ENCODE data around the gene MATK.

Gene MATK

DNA sequence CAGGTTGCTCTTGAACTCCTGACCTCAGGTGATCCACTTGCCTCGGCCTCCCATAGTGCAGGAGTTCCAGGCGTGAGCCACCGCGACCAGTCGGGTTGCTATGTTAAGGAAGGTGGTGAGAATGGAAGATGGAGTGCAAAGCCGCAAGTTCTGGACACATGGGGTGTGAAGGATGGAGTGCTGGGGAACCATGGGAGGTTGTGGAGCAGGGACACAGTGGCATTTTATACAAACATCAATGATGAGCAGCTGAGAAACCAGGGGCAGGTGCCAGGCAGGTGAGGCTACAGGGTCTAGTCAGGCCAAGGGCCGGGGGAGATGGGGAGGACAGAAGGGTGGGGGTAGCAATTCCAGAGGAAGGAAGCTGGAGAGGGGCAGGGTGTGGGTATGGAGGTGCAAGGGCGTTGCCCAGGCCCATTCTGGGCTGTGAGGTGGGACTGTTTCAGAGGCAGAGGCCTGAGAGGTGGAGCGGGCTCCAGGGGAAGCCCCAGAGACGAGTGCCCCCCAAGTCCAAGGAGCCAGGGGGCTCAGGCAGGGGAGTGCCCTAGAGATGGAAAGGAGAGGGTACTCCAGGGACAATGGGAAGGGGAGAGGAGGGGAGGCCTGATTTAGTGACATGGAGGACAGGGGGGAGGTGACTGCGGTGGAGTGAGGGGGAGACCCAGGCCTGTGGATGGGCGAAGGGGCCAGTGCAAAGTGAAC lies 12.2 kb downstream of the MATK start:
- H3K9me3 ChIP-seq (replicated peaks in 1 of 2; ENCODE audit: control insufficient read depth in 2 of 2, insufficient read depth in 1 of 2, low read depth in 1 of 2, low read length in 2 of 2): no peaks in the 10 kb centered on the region
- peak overlapping the region; percentile 75 for H2BK15ac ChIP-seq (ENCODE audit: low read length)
- no peak for DNase-seq (ENCODE audit: low spot score)
- no peaks in the 10 kb centered on the region for H3K79me1 ChIP-seq (ENCODE audit: low read depth, low read length)
- no peak overlapping the region for H3K4ac ChIP-seq (ENCODE audit: low read length)
- WGBS, 2 donors (ENCODE audit: extremely low coverage in 2 of 2, insufficient read length in 2 of 2, insufficient replicate concordance in 1 of 2): no CpG with 5 or more reads among the region's 12 CpGs
- H3K27me3 ChIP-seq (ENCODE audit: control insufficient read depth in 3 of 3, insufficient read depth in 3 of 3, low read depth in 1 of 3, low read length in 3 of 3): peaks cover 0 to 5% (median 0%) of the 10 kb centered on the region in 3 experiments
- no peaks in the 10 kb centered on the region for H3K36me3 ChIP-seq (replicated peaks in 1 of 2; ENCODE audit: control insufficient read depth in 2 of 2, insufficient read depth in 2 of 2, low read length in 2 of 2)
- no peak overlapping the region for H2BK120ac ChIP-seq (ENCODE audit: low read depth, low read length)
- H4K91ac ChIP-seq (ENCODE audit: low read depth, low read length, poor library complexity): no peak overlapping the region
- H3K23ac ChIP-seq (ENCODE audit: low read depth, low read length, poor library complexity): no peak overlapping the region
- peak overlapping the region; percentile 87 for H2AK5ac ChIP-seq (ENCODE audit: low read depth, low read length)
- H3K4me3 ChIP-seq (ENCODE audit: low read length in 2 of 2): no peak overlapping the region
- H3K9ac ChIP-seq (ENCODE audit: low read depth, low read length, poor library complexity): no peak overlapping the region
- H3K4me1 ChIP-seq (ENCODE audit: control insufficient read depth in 2 of 2, insufficient read depth in 1 of 2, low read depth in 1 of 2, low read length in 2 of 2): peaks cover 0 to 11% of the 10 kb centered on the region in 2 donors
- no peak overlapping the region for H2BK12ac ChIP-seq (ENCODE audit: low read length)
- no peak overlapping the region for H4K8ac ChIP-seq (ENCODE audit: low read depth, low read length)
- no peak overlapping the region for H3K14ac ChIP-seq (ENCODE audit: low read length)
- no peak overlapping the region for H3K27ac ChIP-seq (replicated peaks; ENCODE audit: low read length)
- H2BK5ac ChIP-seq (ENCODE audit: low read length): no peak overlapping the region
- H3K4me2 ChIP-seq (ENCODE audit: insufficient read depth, low read length, poor library complexity, severe bottlenecking): no peak overlapping the region
- H3K18ac ChIP-seq (ENCODE audit: low read length): peak overlapping the region; percentile 53
- no peak overlapping the region for H2AFZ ChIP-seq (ENCODE audit: low read length)

DNA sequence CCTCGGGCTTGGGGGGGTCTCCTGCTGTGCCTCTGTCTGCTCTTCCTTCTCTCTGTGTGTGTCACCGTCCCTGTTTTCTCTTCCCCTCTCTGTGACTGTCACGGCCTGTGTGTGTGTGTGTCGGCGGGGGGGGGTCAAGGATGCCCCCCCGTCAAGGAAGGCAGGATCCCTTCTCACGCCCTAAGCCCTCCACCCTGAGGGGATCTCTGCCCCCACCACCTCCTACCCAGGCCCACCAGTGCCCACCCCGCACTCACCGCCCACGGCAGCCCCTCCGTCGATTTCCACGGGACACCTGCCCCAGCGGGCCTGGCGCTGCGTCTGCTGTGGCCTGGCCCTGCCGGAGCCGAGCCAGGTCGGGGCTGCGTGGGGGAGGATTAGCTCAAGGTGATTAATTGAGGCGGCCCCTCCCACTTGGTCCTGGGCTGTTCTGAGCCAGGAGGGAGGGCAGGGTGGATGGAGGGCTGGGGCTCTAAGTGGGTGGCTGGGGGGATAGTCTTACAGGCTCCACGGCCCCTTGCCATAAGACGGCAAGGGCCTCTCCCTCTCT lies 14.2 kb downstream of the MATK start, which contains the start of gene RAX2:
Gene RAX2, minus strand, starts transcription at position 323 of the 550 bp plus-strand sequence. CDS start 486 bp downstream, outside the sequence.
- Histone ChIP-seq H3K36me3 (replicated peaks in 1 of 2; ENCODE audit: control insufficient read depth in 2 of 2, insufficient read depth in 2 of 2, low read length in 2 of 2) (peaks cover 3 to 10% of the 10 kb centered on the region in 2 donors), H3K23ac (ENCODE audit: low read depth, low read length, poor library complexity) (peak within 1 kb of the TSS; percentile 65), H3K9me3 (replicated peaks in 1 of 2; ENCODE audit: control insufficient read depth in 2 of 2, insufficient read depth in 1 of 2, low read depth in 1 of 2, low read length in 2 of 2) (no peaks in the 10 kb centered on the region), H2AK5ac (ENCODE audit: low read depth, low read length) (peak within 1 kb of the TSS; percentile 90), H3K14ac (ENCODE audit: low read length) (peak within 1 kb of the TSS; percentile 89), H3K4me2 (ENCODE audit: insufficient read depth, low read length, poor library complexity, severe bottlenecking) (peak within 1 kb of the TSS; percentile 18), H2AFZ (ENCODE audit: low read length) (no peak within 1 kb of the TSS), H4K91ac (ENCODE audit: low read depth, low read length, poor library complexity) (no peak within 1 kb of the TSS), H2BK5ac (ENCODE audit: low read length) (peak within 1 kb of the TSS; percentile 0), H2BK120ac (ENCODE audit: low read depth, low read length) (no peak within 1 kb of the TSS), H3K27me3 (ENCODE audit: control insufficient read depth in 3 of 3, insufficient read depth in 3 of 3, low read depth in 1 of 3, low read length in 3 of 3) (peaks cover 0 to 5% (median 0%) of the 10 kb centered on the region in 3 experiments), H3K4ac (ENCODE audit: low read length) (peak within 1 kb of the TSS; percentile 37), H3K4me1 (ENCODE audit: control insufficient read depth in 2 of 2, insufficient read depth in 1 of 2, low read depth in 1 of 2, low read length in 2 of 2) (peaks cover 0 to 11% of the 10 kb centered on the region in 2 donors), H3K9ac (ENCODE audit: low read depth, low read length, poor library complexity) (peak within 1 kb of the TSS; percentile 70), H3K27ac (replicated peaks; ENCODE audit: low read length) (no peak within 1 kb of the TSS), H2BK15ac (ENCODE audit: low read length) (peak within 1 kb of the TSS; percentile 89), H2BK12ac (ENCODE audit: low read length) (peak within 1 kb of the TSS; percentile 73), H3K18ac (ENCODE audit: low read length) (peak within 1 kb of the TSS; percentile 93), H3K79me1 (ENCODE audit: low read depth, low read length) (no peaks in the 10 kb centered on the region), H3K4me3 (ENCODE audit: low read length in 2 of 2) (no peak within 1 kb of the TSS), H4K8ac (ENCODE audit: low read depth, low read length) (no peak within 1 kb of the TSS)
- DNase-seq (ENCODE audit: low spot score): no peak
- WGBS, 2 donors (ENCODE audit: extremely low coverage in 2 of 2, insufficient read length in 2 of 2, insufficient replicate concordance in 1 of 2): no CpG with 5 or more reads among the region's 23 CpGs

DNA sequence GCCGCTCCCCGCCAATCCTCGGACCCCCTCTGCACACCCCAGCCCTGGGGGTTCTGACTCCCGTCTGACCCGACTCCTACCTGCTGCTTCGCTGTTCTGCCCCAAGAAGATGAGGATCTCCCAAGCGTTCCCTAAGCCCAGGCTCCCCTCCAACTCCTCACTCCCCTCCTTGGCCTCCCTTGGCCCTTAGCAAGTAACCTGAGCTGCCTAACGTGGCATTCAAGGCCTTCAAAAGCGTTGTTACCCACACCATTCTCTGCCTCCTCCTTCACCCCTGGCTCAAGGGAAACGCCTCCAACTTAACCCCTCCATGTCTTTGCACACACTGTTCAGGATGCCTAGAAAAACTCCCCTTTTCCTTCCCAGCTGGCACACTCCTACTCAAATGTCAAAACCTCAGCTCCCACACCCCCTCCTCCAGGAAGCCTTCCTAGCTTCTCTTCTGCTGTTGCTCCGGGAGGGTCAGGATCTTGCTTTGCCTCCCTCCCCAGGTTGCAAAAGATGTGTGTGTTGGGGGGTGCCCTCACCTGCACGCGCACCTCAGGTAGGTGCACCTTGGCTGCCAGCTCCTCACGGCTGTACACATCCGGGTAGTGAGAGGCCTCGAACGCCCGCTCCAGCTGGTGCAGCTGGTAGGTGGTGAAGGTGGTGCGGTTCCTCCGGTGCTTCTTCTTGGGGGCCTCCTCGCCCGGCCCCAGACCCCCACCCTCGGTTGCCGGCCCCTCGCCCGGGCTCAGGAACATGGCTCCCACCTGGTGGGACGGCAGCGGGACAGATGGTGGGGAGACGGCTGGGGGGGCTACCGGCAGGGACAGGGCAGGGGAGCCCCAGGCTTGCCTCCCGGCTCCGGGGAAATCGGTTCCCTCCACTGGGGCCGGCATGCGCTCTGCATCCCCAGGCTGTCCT lies 14.9 kb downstream of the MATK start:
- Histone ChIP-seq H3K14ac (ENCODE audit: low read length) (peak overlapping the region; percentile 89), H3K4me3 (ENCODE audit: low read length in 2 of 2) (no peak overlapping the region), H4K8ac (ENCODE audit: low read depth, low read length) (no peak overlapping the region), H3K79me1 (ENCODE audit: low read depth, low read length) (peaks cover 4% of the 10 kb centered on the region), H3K36me3 (replicated peaks in 1 of 2; ENCODE audit: control insufficient read depth in 2 of 2, insufficient read depth in 2 of 2, low read length in 2 of 2) (peaks cover 9 to 16% of the 10 kb centered on the region in 2 donors), H3K4me2 (ENCODE audit: insufficient read depth, low read length, poor library complexity, severe bottlenecking) (no peak overlapping the region), H3K9ac (ENCODE audit: low read depth, low read length, poor library complexity) (peak overlapping the region; percentile 21), H4K91ac (ENCODE audit: low read depth, low read length, poor library complexity) (no peak overlapping the region), H3K4ac (ENCODE audit: low read length) (no peak overlapping the region), H3K27me3 (ENCODE audit: control insufficient read depth in 3 of 3, insufficient read depth in 3 of 3, low read depth in 1 of 3, low read length in 3 of 3) (peaks cover 0 to 5% (median 0%) of the 10 kb centered on the region in 3 experiments), H3K9me3 (replicated peaks in 1 of 2; ENCODE audit: control insufficient read depth in 2 of 2, insufficient read depth in 1 of 2, low read depth in 1 of 2, low read length in 2 of 2) (no peaks in the 10 kb centered on the region), H3K23ac (ENCODE audit: low read depth, low read length, poor library complexity) (peak overlapping the region; percentile 25), H3K27ac (replicated peaks; ENCODE audit: low read length) (no peak overlapping the region), H2BK5ac (ENCODE audit: low read length) (peak overlapping the region; percentile 0), H2AK5ac (ENCODE audit: low read depth, low read length) (peak overlapping the region; percentile 90), H3K4me1 (ENCODE audit: control insufficient read depth in 2 of 2, insufficient read depth in 1 of 2, low read depth in 1 of 2, low read length in 2 of 2) (peaks cover 0 to 11% of the 10 kb centered on the region in 2 donors), H2AFZ (ENCODE audit: low read length) (no peak overlapping the region), H2BK120ac (ENCODE audit: low read depth, low read length) (peak overlapping the region; percentile 52), H2BK12ac (ENCODE audit: low read length) (peak overlapping the region; percentile 73), H3K18ac (ENCODE audit: low read length) (peak overlapping the region; percentile 77), H2BK15ac (ENCODE audit: low read length) (peak overlapping the region; percentile 89)
- no peak for DNase-seq (ENCODE audit: low spot score)
- WGBS, 2 donors (ENCODE audit: extremely low coverage in 2 of 2, insufficient read length in 2 of 2, insufficient replicate concordance in 1 of 2): no CpG with 5 or more reads among the region's 35 CpGs

Measured in neuronal stem cell (in vitro differentiated cells).